Measurements from ENCODE around the gene MARCO. TPM values are rescaled to one million over a fixed set of nuclear protein-coding genes. Genes with fewer than 3 reads are reported as not detected.

MARCO gene
- total and polyA plus RNA-seq, 3 donors from 2014 or later = 0.55 to 16.0 (median 0.74) TPM

DNA sequence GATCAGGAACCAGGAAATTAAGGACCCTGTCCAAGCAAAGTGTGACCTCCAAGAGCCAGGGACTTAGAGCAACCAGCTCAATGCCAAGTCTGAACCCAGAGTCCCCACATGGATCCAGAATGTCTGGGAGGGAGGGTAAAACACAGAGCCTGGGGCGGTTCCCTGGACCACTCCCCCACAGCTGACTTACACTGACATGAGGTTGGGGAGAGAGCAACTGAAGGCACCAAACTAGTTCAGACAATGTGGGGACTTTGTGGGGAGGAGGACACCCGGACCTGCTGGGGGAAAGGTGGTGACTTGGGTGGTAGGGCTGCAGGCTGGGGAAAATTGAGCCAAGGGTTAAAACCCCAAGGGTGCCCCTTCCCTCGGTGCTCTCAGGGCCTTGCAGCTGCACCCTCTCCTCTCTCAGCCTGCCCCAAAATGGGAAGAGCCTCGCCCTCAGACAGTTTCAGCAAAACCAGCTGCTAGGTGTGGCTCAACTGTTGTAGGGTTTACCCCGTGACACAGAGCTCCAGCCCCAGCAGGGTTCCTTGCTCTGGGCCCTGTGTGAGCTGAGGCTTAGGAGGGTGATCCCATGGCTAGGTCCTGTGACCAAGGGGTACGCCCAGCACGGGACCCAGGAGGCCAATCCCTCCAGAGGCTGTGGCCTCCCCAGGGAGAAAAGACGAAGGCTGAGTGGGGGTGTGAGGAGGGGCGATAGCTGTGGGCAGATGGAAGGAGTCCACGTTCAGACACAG lies 28.6 kb downstream of the MARCO start:
- TF ChIP-seq CTCF (IDR thresholded peaks at IDR 0.05) (no peak), POLR2A (IDR thresholded peaks at IDR 0.05) (no peak)
- no peaks in the 10 kb centered on the region for H3K4me1 ChIP-seq
- H3K36me3 ChIP-seq (ENCODE audit: low read depth, missing control alignments) = no peaks in the 10 kb centered on the region
- no peak for DNase-seq
- no peak overlapping the region for H3K4me3 ChIP-seq
- no peaks in the 10 kb centered on the region for H3K27me3 ChIP-seq
- 68 to 74% methylated on average over 10 of the region's 10 CpGs for WGBS, 2 donors
- intact Hi-C loops (cut with DNase I; ENCODE audit: low total_unique reads) = no loop called here
- no peaks in the 10 kb centered on the region for H3K9me3 ChIP-seq
- H3K27ac ChIP-seq = no peak overlapping the region

DNA sequence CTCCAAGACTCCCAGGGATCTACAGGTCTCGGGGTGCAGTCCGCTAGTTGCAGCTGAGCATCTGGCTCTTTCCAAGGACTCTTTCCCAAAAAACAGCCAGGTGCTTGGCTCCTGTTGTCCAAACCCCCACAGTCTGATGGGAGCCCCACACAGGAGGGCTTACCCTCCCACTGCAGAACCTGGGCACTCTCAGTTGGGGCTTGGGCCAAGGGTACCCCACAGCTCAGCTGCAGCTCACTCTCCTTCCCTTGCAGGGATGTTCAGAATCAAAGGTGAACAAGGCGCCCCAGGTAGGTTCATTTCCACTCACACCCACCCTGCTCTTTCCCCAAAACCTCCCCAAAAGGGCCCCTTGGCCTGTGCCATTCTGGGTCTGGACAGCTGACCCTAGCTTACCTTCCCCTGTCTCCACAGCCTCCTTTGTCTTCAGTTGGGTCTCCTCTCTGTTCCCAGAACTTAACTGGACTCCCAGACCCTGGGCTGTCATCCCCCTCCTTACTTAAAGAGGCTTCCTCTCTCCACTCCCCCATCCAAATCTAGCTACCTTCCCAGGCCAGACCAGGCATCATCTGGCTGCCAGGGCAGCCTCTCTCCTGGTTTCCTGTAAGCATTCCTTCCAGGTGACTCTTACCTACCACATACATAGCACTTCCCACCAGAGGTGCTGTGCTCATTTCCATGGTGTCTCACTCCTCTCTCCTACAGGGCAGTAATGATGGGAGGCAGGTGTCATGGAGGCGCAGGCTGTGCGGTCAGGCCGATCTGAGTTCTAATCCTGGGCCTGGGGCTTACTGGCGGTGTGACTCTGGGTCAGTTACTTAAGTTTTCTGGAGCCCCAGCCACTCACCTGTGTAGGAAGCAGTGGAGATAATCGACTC lies 29.5 kb downstream of the MARCO start:
- Histone ChIP-seq H3K4me3 (no peak overlapping the region), H3K36me3 (ENCODE audit: low read depth, missing control alignments) (no peaks in the 10 kb centered on the region), H3K27ac (no peak overlapping the region), H3K4me1 (no peaks in the 10 kb centered on the region), H3K9me3 (no peaks in the 10 kb centered on the region), H3K27me3 (no peaks in the 10 kb centered on the region)
- DNase-seq = no peak
- intact Hi-C loops (cut with DNase I; ENCODE audit: low total_unique reads) = no loop called here
- WGBS, 2 donors = 91 to 93% methylated on average over 6 to 8 of the region's 8 CpGs
- TF ChIP-seq CTCF (IDR thresholded peaks at IDR 0.05) (no peak), POLR2A (IDR thresholded peaks at IDR 0.05) (no peak)

DNA sequence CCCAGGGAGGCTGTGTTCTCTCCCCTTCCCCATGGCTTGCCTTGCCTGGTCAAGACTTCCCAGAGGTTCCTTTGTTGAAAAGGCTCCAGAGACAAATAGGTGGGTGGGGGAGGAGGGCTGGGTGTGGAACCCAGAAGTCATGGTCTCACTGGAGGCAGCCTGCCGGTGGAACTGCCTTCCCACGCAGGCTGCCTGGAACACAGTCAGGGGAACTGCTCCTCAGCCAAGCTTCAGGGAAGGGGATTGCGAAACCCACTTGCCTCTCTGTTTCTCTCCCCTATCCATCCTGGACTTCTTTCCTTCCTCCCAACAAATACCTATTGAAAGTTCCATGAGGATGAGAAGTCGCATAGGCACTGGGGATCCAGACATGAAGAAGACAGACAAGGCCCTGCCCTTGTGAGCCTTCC lies 31.6 kb downstream of the MARCO start:
- DNase-seq = no peak
- Histone ChIP-seq H3K4me1 (no peaks in the 10 kb centered on the region), H3K9me3 (no peaks in the 10 kb centered on the region), H3K27me3 (no peaks in the 10 kb centered on the region), H3K4me3 (no peak overlapping the region), H3K27ac (no peak overlapping the region), H3K36me3 (ENCODE audit: low read depth, missing control alignments) (no peaks in the 10 kb centered on the region)
- TF ChIP-seq POLR2A (IDR thresholded peaks at IDR 0.05) = no peak
- TF ChIP-seq CTCF (IDR thresholded peaks at IDR 0.05) = no peak
- intact Hi-C loops (cut with DNase I; ENCODE audit: low total_unique reads) = no loop called here
- WGBS, 2 donors = 81 to 82% methylated on average over 4 of the region's 4 CpGs

DNA sequence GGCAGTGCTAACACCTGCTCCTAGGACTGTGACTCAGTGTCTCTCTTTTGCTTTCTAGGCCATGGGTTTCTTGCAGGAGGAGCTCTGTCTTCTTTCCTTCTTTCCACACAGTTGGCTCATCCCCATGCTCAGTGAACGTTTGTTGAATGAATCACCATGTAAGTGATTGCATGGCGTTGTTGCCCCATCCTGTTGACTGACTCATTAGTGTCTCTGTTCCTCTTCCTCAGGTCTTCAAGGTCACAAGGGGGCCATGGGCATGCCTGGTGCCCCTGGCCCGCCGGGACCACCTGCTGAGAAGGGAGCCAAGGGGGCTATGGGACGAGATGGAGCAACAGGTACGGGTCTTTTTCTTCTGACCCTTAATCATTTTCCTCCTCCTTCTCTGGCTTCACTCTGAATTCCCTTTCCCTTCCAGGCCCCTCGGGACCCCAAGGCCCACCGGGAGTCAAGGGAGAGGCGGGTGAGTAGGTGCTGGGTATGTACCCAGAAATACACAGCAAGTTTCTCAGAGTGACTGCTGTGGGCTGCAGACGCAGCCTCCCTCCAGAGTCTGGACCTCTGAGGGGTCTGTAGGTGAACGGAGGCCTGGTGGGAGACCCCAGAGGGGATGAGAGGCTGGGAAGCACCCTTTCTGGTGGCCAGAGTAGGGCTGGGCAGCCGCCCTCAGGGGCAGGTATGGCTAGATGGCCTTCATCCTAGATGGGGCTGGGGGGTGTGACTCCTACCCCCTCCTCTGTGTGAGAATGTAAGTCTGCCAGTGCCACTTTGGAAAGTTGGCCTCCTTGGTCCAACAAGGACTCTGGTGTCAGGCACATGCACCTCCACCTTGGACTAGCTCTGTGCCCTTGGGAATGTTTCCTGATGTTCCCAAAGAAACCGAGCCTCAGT lies 32.4 kb downstream of the MARCO start:
- Histone ChIP-seq H3K4me1 (no peaks in the 10 kb centered on the region), H3K27me3 (no peaks in the 10 kb centered on the region), H3K9me3 (no peaks in the 10 kb centered on the region), H3K4me3 (no peak overlapping the region), H3K36me3 (ENCODE audit: low read depth, missing control alignments) (no peaks in the 10 kb centered on the region), H3K27ac (no peak overlapping the region)
- WGBS, 2 donors = 84 to 88% methylated on average over 13 of the region's 13 CpGs
- intact Hi-C loops (cut with DNase I; ENCODE audit: low total_unique reads) = no loop called here
- no peak for DNase-seq
- no peak for TF ChIP-seq POLR2A (IDR thresholded peaks at IDR 0.05)
- TF ChIP-seq CTCF (IDR thresholded peaks at IDR 0.05) = no peak
